HepG2 (cell line): Measurements from ENCODE around the gene TMBIM1. TPM values are rescaled to one million over a fixed set of nuclear protein-coding genes. Genes with fewer than 3 reads are reported as not detected.

Source experiments
- FOSL2 ChIP-seq: sonication (generic); formaldehyde crosslinking; IDR thresholded peaks from 2 replicates; pipeline ENCODE4 v1.4.0; 2020; ENCODE audit warnings: missing genetic modification reagents
- MATR3 ChIP-seq: sonication (generic); formaldehyde crosslinking; IDR thresholded peaks from 2 replicates; pipeline ENCODE4 v1.4.0; 2020; ENCODE audit warnings: missing genetic modification reagents
- RARA ChIP-seq: IDR thresholded peaks from 2 replicates; pipeline ENCODE4 v1.6.1; 2016; ENCODE audit warnings: missing genetic modification reagents, missing compliant biosample characterization
- RXRA ChIP-seq: sonication (generic); formaldehyde crosslinking; IDR thresholded peaks from 2 replicates; pipeline ENCODE4 v1.5.1; 2020; ENCODE audit warnings: missing genetic modification reagents
- SALL1 ChIP-seq: sonication (generic); formaldehyde crosslinking; IDR thresholded peaks from 2 replicates; pipeline ENCODE4 v1.8.0; 2022; ENCODE audit warnings: mild to moderate bottlenecking, missing genetic modification reagents
- TEAD2 ChIP-seq: sonication (generic); formaldehyde crosslinking; IDR thresholded peaks from 2 replicates; pipeline ENCODE4 v1.9.0; 2021; ENCODE audit warnings: missing genetic modification reagents
- ZFP36L2 ChIP-seq: sonication (generic); formaldehyde crosslinking; IDR thresholded peaks from 2 replicates; pipeline ENCODE4 v1.4.0; 2020; ENCODE audit warnings: missing genetic modification reagents
- ZNF326 ChIP-seq: sonication (generic); formaldehyde crosslinking; IDR thresholded peaks from 2 replicates; pipeline ENCODE4 v1.4.0; 2020; ENCODE audit warnings: missing genetic modification reagents, borderline replicate concordance
- ZNF7 ChIP-seq: IDR thresholded peaks from 2 replicates; pipeline ENCODE4 v1.6.1; 2016; ENCODE audit warnings: missing biosample characterization, missing genetic modification reagents
- ZNF781 ChIP-seq: sonication (generic); formaldehyde crosslinking; IDR thresholded peaks from 2 replicates; pipeline ENCODE4 v1.5.1; 2020; ENCODE audit warnings: borderline replicate concordance, mild to moderate bottlenecking, missing genetic modification reagents; ENCODE audit errors: not compliant biosample characterization
- ZSCAN31 ChIP-seq: sonication (generic); formaldehyde crosslinking; IDR thresholded peaks from 2 replicates; pipeline ENCODE4 v1.5.0; 2020; ENCODE audit warnings: low read depth, mild to moderate bottlenecking, missing genetic modification reagents
- polyA plus RNA-seq, 8 experiments: library from polyadenylated mRNA; depleted of rRNA in 3 of 8; stranded (reverse) in 7 of 8; unstranded in 1 of 8; fragments of >200 nt; fragmentation: Illumina TruSeq in 4 of 8; extraction: Trizol in 4 of 8; gene quantifications; 2 replicates each; pipeline versions ENCODE4 v1.2.1 to v1.2.3, GENCODE V29; 2011 to 2016; ENCODE audit warnings: low read depth in 4 of 8, missing spikeins in 1 of 8, mixed read lengths in 1 of 8; ENCODE audit not compliant: insufficient read depth in 1 of 8
- total RNA-seq, 5 experiments: library from RNA; depleted of rRNA; stranded (reverse); fragments of >200 nt; fragmentation: Illumina TruSeq; extraction: Trizol; gene quantifications; 2 replicates each; pipeline ENCODE4 v1.2.3, GENCODE V29; 2016; ENCODE audit warnings: low read depth in 1 of 5
- TF ChIP-seq, protein P1 (sequence below): sonication (generic); formaldehyde crosslinking; IDR thresholded peaks from 2 replicates; pipeline ENCODE4 v1.9.0; 2022; ENCODE audit warnings: low read depth, missing genetic modification reagents
- TF ChIP-seq, protein P2 (sequence below): sonication (generic); formaldehyde crosslinking; conservative IDR thresholded peaks from 2 replicates; pipeline ENCODE4 v1.4.0; 2020; ENCODE audit warnings: mild to moderate bottlenecking, missing genetic modification reagents, moderate library complexity
- TF ChIP-seq, protein P3 (sequence below): sonication (generic); formaldehyde crosslinking; IDR thresholded peaks from 2 replicates; pipeline ENCODE4 v1.5.0; 2020; ENCODE audit warnings: mild to moderate bottlenecking, missing genetic modification reagents
- TF ChIP-seq, protein P4 (sequence below): sonication (generic); formaldehyde crosslinking; IDR thresholded peaks from 2 replicates; pipeline ENCODE4 v1.4.0; 2020; ENCODE audit warnings: mild to moderate bottlenecking, missing genetic modification reagents
- TF ChIP-seq, protein P5 (sequence below): IDR thresholded peaks from 2 replicates; pipeline ENCODE4 v1.6.1; 2016; ENCODE audit warnings: low read depth, control low read depth

TMBIM1 gene
- total and polyA plus RNA-seq, 2 of the 13 experiments (the other 11 are each of a cell fraction or from before 2014, with no cell fraction given): 127 to 139 TPM

DNA sequence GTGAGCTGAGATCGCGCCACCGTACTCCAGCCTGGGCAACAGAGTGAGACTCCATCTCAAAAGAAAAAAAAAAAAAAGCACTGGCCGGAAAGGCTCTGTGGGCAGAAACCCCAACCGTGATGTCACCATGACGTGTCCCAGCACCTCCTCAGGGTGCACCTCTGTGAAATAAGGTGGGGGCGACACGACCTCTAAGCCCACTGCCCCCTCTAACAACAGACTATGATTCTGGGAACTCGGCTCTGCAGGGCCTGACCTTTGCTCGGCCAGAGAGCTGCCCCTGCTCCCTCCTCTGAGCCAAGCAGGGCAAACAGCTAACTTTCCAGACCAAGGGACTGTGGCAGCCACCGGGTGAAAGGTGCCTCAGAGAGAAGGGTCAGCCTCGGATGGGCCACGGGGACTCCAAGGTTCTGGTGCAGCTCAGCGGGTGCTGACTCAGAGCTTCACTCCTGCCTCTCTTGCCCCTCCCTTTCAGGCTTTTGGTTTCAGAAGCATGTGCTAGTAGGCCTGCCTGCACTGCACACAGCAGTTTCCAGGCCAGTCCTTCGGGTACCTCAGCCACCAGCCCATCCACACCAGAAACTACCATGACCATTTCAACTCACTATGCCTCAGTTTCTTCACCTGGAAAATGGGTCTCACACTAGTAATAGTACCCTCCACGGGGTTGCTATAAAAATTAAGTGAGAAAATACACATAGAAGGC is 8.0 kb downstream of the TMBIM1 start (continued):
- TF ChIP-seq TEAD2 (CRISPR knock-in tag): no peak
- TF ChIP-seq, protein P1, sequence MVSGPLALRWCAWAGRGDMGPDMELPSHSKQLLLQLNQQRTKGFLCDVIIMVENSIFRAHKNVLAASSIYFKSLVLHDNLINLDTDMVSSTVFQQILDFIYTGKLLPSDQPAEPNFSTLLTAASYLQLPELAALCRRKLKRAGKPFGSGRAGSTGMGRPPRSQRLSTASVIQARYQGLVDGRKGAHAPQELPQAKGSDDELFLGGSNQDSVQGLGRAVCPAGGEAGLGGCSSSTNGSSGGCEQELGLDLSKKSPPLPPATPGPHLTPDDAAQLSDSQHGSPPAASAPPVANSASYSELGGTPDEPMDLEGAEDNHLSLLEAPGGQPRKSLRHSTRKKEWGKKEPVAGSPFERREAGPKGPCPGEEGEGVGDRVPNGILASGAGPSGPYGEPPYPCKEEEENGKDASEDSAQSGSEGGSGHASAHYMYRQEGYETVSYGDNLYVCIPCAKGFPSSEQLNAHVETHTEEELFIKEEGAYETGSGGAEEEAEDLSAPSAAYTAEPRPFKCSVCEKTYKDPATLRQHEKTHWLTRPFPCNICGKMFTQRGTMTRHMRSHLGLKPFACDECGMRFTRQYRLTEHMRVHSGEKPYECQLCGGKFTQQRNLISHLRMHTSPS (CRISPR knock-in tag): 0 out of 2 replicates have a peak, but pooled peaks have one; percentile 25
- TF ChIP-seq, protein P2, sequence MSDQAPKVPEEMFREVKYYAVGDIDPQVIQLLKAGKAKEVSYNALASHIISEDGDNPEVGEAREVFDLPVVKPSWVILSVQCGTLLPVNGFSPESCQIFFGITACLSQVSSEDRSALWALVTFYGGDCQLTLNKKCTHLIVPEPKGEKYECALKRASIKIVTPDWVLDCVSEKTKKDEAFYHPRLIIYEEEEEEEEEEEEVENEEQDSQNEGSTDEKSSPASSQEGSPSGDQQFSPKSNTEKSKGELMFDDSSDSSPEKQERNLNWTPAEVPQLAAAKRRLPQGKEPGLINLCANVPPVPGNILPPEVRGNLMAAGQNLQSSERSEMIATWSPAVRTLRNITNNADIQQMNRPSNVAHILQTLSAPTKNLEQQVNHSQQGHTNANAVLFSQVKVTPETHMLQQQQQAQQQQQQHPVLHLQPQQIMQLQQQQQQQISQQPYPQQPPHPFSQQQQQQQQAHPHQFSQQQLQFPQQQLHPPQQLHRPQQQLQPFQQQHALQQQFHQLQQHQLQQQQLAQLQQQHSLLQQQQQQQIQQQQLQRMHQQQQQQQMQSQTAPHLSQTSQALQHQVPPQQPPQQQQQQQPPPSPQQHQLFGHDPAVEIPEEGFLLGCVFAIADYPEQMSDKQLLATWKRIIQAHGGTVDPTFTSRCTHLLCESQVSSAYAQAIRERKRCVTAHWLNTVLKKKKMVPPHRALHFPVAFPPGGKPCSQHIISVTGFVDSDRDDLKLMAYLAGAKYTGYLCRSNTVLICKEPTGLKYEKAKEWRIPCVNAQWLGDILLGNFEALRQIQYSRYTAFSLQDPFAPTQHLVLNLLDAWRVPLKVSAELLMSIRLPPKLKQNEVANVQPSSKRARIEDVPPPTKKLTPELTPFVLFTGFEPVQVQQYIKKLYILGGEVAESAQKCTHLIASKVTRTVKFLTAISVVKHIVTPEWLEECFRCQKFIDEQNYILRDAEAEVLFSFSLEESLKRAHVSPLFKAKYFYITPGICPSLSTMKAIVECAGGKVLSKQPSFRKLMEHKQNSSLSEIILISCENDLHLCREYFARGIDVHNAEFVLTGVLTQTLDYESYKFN (CRISPR knock-in tag): peak; percentile 65
- TF ChIP-seq FOSL2 (CRISPR knock-in tag): peak; percentile 69
- 0 out of 2 replicates have a peak, but pooled peaks have one; percentile 73 for TF ChIP-seq ZSCAN31 (CRISPR knock-in tag)
- TF ChIP-seq ZNF781 (CRISPR knock-in tag): no peak
- TF ChIP-seq MATR3 (CRISPR knock-in tag): no peak
- peak; percentile 79; the same call in 1 of the 2 replicates for TF ChIP-seq RXRA (CRISPR knock-in tag)
- TF ChIP-seq RARA: peak; percentile 54
- TF ChIP-seq, protein P3, sequence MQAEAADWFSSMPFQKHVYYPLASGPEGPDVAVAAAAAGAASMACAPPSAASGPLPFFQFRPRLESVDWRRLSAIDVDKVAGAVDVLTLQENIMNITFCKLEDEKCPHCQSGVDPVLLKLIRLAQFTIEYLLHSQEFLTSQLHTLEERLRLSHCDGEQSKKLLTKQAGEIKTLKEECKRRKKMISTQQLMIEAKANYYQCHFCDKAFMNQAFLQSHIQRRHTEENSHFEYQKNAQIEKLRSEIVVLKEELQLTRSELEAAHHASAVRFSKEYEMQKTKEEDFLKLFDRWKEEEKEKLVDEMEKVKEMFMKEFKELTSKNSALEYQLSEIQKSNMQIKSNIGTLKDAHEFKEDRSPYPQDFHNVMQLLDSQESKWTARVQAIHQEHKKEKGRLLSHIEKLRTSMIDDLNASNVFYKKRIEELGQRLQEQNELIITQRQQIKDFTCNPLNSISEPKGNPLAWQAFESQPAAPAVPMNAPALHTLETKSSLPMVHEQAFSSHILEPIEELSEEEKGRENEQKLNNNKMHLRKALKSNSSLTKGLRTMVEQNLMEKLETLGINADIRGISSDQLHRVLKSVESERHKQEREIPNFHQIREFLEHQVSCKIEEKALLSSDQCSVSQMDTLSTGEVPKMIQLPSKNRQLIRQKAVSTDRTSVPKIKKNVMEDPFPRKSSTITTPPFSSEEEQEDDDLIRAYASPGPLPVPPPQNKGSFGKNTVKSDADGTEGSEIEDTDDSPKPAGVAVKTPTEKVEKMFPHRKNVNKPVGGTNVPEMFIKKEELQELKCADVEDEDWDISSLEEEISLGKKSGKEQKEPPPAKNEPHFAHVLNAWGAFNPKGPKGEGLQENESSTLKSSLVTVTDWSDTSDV: peak; percentile 75; the same call in 1 of the 2 replicates
- TF ChIP-seq ZFP36L2 (CRISPR knock-in tag): no peak
- peak; percentile 31; the same call in 1 of the 2 replicates for TF ChIP-seq ZNF7 (CRISPR knock-in tag)
- no peak for TF ChIP-seq ZNF326
- TF ChIP-seq, protein P4, sequence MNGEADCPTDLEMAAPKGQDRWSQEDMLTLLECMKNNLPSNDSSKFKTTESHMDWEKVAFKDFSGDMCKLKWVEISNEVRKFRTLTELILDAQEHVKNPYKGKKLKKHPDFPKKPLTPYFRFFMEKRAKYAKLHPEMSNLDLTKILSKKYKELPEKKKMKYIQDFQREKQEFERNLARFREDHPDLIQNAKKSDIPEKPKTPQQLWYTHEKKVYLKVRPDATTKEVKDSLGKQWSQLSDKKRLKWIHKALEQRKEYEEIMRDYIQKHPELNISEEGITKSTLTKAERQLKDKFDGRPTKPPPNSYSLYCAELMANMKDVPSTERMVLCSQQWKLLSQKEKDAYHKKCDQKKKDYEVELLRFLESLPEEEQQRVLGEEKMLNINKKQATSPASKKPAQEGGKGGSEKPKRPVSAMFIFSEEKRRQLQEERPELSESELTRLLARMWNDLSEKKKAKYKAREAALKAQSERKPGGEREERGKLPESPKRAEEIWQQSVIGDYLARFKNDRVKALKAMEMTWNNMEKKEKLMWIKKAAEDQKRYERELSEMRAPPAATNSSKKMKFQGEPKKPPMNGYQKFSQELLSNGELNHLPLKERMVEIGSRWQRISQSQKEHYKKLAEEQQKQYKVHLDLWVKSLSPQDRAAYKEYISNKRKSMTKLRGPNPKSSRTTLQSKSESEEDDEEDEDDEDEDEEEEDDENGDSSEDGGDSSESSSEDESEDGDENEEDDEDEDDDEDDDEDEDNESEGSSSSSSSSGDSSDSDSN: peak; percentile 56
- TF ChIP-seq, protein P5, sequence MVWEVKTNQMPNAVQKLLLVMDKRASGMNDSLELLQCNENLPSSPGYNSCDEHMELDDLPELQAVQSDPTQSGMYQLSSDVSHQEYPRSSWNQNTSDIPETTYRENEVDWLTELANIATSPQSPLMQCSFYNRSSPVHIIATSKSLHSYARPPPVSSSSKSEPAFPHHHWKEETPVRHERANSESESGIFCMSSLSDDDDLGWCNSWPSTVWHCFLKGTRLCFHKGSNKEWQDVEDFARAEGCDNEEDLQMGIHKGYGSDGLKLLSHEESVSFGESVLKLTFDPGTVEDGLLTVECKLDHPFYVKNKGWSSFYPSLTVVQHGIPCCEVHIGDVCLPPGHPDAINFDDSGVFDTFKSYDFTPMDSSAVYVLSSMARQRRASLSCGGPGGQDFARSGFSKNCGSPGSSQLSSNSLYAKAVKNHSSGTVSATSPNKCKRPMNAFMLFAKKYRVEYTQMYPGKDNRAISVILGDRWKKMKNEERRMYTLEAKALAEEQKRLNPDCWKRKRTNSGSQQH (CRISPR knock-in tag): 0 out of 2 replicates have a peak, but pooled peaks have one; percentile 30
- TF ChIP-seq SALL1: peak; percentile 89
